ENCODE results near the gene C1orf226.

- TF ChIP-seq EP300 (IDR thresholded peaks at IDR 0.05) (no peak), CHD2 (IDR thresholded peaks at IDR 0.05; ENCODE audit: low read length, partially characterized antibody) (no peak), SMC3 (IDR thresholded peaks at IDR 0.05) (no peak), ZNF302 (CRISPR knock-in tag; IDR thresholded peaks at IDR 0.05) (no peak), NFE2L2 (conservative IDR thresholded peaks at IDR 0.05; ENCODE audit: low read length) (no peak), HMGXB4 (CRISPR knock-in tag; IDR thresholded peaks at IDR 0.05; ENCODE audit: borderline replicate concordance) (no peak), JUNB (IDR thresholded peaks at IDR 0.05) (no peak), MYC (IDR thresholded peaks at IDR 0.05; ENCODE audit: borderline replicate concordance, low read length) (no peak), NR3C1 (IDR thresholded peaks at IDR 0.05) (no peak)
- TF ChIP-seq, protein P1, sequence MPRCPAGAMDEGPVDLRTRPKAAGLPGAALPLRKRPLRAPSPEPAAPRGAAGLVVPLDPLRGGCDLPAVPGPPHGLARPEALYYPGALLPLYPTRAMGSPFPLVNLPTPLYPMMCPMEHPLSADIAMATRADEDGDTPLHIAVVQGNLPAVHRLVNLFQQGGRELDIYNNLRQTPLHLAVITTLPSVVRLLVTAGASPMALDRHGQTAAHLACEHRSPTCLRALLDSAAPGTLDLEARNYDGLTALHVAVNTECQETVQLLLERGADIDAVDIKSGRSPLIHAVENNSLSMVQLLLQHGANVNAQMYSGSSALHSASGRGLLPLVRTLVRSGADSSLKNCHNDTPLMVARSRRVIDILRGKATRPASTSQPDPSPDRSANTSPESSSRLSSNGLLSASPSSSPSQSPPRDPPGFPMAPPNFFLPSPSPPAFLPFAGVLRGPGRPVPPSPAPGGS (IDR thresholded peaks at IDR 0.05) = no peak
- TF ChIP-seq, protein P2, sequence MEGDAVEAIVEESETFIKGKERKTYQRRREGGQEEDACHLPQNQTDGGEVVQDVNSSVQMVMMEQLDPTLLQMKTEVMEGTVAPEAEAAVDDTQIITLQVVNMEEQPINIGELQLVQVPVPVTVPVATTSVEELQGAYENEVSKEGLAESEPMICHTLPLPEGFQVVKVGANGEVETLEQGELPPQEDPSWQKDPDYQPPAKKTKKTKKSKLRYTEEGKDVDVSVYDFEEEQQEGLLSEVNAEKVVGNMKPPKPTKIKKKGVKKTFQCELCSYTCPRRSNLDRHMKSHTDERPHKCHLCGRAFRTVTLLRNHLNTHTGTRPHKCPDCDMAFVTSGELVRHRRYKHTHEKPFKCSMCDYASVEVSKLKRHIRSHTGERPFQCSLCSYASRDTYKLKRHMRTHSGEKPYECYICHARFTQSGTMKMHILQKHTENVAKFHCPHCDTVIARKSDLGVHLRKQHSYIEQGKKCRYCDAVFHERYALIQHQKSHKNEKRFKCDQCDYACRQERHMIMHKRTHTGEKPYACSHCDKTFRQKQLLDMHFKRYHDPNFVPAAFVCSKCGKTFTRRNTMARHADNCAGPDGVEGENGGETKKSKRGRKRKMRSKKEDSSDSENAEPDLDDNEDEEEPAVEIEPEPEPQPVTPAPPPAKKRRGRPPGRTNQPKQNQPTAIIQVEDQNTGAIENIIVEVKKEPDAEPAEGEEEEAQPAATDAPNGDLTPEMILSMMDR (IDR thresholded peaks at IDR 0.05) = no peak
- TF ChIP-seq, protein P3, sequence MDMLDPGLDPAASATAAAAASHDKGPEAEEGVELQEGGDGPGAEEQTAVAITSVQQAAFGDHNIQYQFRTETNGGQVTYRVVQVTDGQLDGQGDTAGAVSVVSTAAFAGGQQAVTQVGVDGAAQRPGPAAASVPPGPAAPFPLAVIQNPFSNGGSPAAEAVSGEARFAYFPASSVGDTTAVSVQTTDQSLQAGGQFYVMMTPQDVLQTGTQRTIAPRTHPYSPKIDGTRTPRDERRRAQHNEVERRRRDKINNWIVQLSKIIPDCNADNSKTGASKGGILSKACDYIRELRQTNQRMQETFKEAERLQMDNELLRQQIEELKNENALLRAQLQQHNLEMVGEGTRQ (IDR thresholded peaks at IDR 0.05) = no peak
- TF ChIP-seq, protein P4, sequence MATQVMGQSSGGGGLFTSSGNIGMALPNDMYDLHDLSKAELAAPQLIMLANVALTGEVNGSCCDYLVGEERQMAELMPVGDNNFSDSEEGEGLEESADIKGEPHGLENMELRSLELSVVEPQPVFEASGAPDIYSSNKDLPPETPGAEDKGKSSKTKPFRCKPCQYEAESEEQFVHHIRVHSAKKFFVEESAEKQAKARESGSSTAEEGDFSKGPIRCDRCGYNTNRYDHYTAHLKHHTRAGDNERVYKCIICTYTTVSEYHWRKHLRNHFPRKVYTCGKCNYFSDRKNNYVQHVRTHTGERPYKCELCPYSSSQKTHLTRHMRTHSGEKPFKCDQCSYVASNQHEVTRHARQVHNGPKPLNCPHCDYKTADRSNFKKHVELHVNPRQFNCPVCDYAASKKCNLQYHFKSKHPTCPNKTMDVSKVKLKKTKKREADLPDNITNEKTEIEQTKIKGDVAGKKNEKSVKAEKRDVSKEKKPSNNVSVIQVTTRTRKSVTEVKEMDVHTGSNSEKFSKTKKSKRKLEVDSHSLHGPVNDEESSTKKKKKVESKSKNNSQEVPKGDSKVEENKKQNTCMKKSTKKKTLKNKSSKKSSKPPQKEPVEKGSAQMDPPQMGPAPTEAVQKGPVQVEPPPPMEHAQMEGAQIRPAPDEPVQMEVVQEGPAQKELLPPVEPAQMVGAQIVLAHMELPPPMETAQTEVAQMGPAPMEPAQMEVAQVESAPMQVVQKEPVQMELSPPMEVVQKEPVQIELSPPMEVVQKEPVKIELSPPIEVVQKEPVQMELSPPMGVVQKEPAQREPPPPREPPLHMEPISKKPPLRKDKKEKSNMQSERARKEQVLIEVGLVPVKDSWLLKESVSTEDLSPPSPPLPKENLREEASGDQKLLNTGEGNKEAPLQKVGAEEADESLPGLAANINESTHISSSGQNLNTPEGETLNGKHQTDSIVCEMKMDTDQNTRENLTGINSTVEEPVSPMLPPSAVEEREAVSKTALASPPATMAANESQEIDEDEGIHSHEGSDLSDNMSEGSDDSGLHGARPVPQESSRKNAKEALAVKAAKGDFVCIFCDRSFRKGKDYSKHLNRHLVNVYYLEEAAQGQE (IDR thresholded peaks at IDR 0.05) = no peak
These were observed 30.5 kb downstream of the C1orf226 start, which contains the start of gene SH2D1B for GRCh38 chr1:162412002-162412401.
